Occipital lobe (tissue), 2 donors: ENCODE measurements around the gene TAF11L3. TPM values are rescaled to one million over a fixed set of nuclear protein-coding genes. Genes with fewer than 3 reads are reported as not detected.
"Not testable (repeated sequence)": the region's sequence is repeated elsewhere in the genome, so short reads cannot be mapped to it uniquely, and the experiment has no call there.

Experiments used
- DNase-seq: peaks from one replicate; lab custom pipeline; 2025; lab: John Stamatoyannopoulos, UW
- total RNA-seq: library from RNA; depleted of rRNA; stranded (reverse); fragments of >200 nt; gene quantifications from one replicate; pipeline ENCODE4 v1.2.3, GENCODE V29; 2014

TAF11L3 gene
- not detected for total RNA-seq

GRCh38 chr5:17518067-17518466, at the start of gene TAF11L3:
TAF11L3 (plus strand) TSS chr5:17518367.
- DNase-seq, result not testable (repeated sequence)

- DNase-seq, result no peak
These were observed 48.1 kb upstream of the TAF11L3 start for GRCh38 chr5:17470064-17470463.

DNA sequence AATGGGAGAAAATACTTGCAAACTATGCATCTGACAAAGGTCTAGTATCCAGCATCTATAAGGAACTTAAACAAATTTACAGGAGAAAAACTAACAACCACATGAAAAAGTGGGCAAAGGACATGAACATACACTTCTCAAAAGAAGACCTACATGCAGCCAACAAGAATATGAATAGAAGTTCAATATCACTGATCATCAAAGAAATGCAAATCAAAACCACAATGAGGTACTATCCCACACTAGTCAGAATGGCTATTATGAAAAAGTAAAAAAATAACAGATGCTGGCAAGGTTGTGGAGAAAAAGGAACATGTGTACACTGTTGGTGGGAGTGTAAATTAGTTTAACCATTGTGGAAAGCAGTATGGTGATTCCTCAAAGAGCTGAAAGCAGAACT, 43.1 kb upstream of the TAF11L3 start:
- DNase-seq, result not testable (repeated sequence)

- DNase-seq, result no peak
These were observed 41.1 kb upstream of the TAF11L3 start for GRCh38 chr5:17477043-17477442.

DNA sequence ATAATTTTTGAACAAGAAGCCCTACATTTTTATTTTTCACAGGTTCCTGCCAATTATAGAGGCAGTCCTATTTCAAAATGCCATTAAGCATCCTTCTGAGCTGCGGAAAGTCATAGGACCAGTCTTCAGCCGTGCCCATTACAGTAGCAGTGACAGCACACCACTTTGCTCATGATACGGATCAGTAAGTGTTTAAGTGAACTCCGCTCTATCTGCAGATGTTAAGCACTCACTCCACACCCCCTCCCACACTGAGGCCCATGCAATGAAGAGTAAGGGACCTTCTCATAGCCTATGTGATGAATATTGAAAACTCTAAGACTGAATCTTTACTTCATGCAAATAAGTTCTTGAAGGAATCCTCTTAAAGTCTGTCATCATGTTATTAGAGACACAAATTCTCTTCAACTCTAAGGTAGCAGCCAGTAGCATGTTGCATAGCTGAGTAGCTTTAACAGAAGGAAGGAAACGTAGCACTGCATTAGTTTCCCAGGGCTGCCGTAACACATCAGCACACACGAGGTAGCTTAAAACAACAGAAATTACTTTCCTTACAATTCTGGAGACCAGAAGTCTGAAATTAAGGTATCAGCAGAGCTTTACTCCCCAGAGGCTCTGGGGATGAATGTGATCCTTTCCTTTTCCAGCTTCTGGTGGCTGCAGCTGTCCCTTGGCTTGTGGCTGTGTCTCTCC, 40.4 kb upstream of the TAF11L3 start:
- DNase-seq, result no peak

DNA sequence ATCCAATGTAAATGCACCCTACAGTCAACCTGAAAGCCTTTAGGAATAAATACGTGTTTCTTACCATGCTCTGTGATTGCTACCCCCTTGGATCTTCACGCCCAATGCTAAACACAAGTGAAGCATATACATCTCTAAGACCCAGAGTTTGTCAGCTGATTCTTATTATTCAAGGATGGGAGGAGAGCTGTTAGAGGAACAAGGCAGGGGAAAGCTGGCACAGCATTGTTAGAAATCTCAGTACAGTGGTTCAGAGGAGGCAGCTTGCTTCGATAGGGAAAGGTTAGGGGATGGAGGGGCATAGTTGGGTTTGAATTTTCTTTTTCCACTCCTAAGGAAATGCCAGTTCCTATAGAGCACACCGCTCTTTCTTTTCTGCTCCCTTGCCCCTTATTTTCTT, 36.8 kb upstream of the TAF11L3 start:
- no peak for DNase-seq

GRCh38 chr5:17482790-17483189, 35.4 kb upstream of the TAF11L3 start:
- DNase-seq, result no peak

DNA sequence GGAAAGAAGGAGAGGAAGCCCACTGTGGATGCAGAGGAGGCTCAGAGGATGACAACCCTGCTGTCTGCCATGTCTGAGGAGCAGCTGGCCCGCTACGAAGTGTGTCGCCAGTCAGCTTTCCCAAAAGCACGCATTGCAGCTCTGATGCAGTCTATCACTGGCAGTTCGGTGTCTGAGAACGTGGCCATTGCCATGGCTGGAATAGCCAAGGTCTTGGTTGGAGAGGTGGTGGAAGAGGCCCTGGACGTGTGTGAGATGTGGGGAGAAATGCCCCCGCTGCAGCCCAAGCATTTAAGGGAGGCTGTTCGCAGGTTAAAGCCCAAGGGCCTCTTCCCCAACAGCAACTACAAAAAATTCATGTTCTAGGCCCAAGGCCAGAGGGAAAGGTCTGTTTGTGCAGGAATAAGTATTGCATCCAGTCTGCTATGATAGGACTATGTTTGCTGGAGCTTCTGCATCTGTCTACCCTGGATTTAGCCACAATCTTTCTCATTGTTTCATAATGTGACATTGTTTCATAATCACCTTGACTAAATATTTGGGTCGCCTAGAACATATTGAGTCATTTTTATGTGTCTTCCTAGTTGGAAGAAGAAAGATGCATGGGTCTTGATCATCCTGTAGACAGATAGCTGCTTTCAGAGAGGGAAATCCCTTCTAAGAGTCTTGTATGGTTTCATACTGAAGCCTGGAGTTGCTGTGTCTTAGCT, 31.5 kb upstream of the TAF11L3 start:
- not testable (repeated sequence) for DNase-seq

DNA sequence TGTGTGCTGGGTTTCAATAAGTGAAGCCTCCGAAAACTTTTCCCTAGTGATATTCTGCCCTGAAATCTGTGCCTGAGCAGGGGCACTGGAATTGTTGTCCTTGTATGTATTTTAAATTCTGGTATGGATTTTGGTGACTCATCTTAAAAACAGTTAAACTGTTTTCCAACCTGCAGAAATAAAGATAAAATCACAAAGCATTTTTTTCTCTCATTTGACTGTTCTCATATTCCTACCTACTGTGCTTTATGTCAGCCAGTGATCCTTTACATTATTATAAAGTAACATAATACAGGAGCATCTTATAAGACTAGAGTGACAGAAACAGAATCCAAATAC, 31.0 kb upstream of the TAF11L3 start:
- no peak for DNase-seq

DNA sequence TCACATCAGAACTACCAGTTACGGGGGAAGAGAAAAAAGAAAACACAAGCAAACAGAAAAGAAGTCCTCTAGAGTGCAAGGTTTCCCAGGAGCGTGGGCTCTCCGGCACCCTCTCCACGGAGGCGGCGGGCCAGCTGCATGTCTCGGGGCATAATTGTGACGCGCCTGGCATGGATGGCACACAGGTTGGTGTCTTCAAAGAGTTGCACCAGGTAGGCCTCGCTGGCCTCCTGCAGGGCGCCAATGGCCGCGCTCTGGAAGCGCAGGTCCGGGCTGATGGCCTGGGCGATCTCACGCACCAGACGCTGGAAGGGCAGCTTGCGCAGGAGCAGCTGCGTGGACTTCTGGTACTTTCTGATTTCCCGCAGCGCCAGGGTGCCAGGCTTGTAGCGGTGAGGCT, 26.9 kb upstream of the TAF11L3 start:
- not testable (repeated sequence) for DNase-seq

GRCh38 chr5:17492770-17493169, 25.4 kb upstream of the TAF11L3 start:
- no peak for DNase-seq

- no peak for DNase-seq
These were observed 20.7 kb upstream of the TAF11L3 start for GRCh38 chr5:17497446-17497845.

- not testable (repeated sequence) for DNase-seq
These were observed 20.2 kb upstream of the TAF11L3 start, which contains the start of gene TAF11L2 for GRCh38 chr5:17497931-17498330. TAF11L2 (plus strand) TSS chr5:17498231.

GRCh38 chr5:17511775-17512325, 6.3 kb upstream of the TAF11L3 start:
- no peak for DNase-seq

GRCh38 chr5:17517526-17517925, 641 bp upstream of the TAF11L3 start:
- not testable (repeated sequence) for DNase-seq

DNA sequence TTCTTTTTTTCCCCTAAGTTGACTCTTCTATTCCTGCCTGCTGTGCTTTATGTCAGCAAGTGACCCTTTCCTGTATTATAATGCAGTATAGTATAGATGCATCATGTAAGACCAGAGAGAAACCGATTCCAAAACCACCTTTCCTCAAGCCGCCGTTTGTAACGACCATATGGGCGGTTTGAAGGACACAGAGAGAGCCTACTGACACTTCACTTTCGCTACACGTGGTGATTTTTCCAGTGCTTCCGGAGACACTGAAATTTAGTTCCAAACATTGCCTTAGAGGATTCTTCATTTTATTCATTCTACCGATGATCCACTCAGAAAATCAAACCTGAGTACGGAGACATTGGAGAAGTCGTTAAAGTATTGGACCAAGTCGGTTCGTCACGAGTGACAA, 1.3 kb downstream of the TAF11L3 start:
- DNase-seq, result not testable (repeated sequence)

- not testable (repeated sequence) for DNase-seq
These were observed 3.3 kb downstream of the TAF11L3 start, which contains the start of gene TAF11L4 for GRCh38 chr5:17521501-17521900. TAF11L4 (plus strand) TSS chr5:17521801.

DNA sequence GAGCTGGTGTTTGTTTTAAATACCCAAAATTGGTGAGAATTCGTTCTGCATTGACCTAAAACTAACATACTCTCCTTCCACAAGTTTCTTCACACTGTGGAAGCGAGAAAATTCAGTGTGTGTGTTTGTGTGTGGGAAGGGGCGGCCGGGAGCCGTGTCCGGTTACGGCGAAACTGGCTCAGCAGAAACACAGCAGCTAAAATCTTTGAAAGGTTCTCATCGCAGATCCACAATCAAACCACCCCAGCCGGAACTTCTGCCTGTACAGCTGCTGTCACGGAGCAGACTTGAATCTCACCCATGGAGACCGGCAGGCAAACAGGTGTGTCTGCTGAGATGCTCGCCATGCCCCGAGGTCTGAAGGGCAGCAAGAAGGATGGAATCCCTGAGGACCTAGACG, 6.8 kb downstream of the TAF11L3 start, which contains the start of gene TAF11L5:
TSS of gene TAF11L5 (plus strand) at position 301 of the 400 bp plus-strand sequence.
- DNase-seq, result not testable (repeated sequence)

DNA sequence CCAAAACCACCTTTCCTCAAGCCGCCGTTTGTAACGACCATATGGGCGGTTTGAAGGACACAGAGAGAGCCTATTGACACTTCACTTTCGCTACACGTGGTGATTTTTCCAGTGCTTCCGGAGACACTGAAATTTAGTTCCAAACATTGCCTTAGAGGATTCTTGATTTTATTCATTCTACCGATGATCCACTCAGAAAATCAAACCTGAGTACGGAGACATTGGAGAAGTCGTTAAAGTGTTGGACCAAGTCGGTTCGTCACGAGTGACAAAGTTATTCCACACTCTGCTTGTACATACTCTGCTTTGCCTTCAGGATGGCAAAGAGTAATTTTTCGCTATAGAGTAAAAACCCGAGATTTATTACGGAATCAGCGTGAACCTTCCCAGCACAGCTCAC, 8.3 kb downstream of the TAF11L3 start:
- DNase-seq, result not testable (repeated sequence)

DNA sequence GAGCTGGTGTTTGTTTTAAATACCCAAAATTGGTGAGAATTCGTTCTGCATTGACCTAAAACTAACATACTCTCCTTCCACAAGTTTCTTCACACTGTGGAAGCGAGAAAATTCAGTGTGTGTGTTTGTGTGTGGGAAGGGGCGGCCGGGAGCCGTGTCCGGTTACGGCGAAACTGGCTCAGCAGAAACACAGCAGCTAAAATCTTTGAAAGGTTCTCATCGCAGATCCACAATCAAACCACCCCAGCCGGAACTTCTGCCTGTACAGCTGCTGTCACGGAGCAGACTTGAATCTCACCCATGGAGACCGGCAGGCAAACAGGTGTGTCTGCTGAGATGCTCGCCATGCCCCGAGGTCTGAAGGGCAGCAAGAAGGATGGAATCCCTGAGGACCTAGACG, 10.2 kb downstream of the TAF11L3 start, which contains the start of gene TAF11L6:
TSS of gene TAF11L6 (plus strand) at position 301 of the 400 bp plus-strand sequence.
- not testable (repeated sequence) for DNase-seq
